K562 (cell line): Measurements from ENCODE around the gene ZKSCAN7. TPM values are rescaled to one million over a fixed set of nuclear protein-coding genes. Genes with fewer than 3 reads are reported as not detected.

Experiments
- ATAC-seq: fragments of 200-7000 bp; cut with Tn5 transposase; 3 replicates; pipeline ENCODE4 v1.9.1; 2020; ENCODE audit warnings: moderate library complexity
- BruUV-seq: library from RNA; stranded (reverse); fragments of 400-500 nt; replicated peaks from 2 replicates; lab custom pipeline; 2021; lab: Mats Ljungman, UMichigan
- CTCF ChIA-PET: fragments of 300-600 bp; formaldehyde crosslinking; extraction: SDS; loops from one replicate; lab custom pipeline; 2021; ENCODE audit warnings: low intra/inter-chr PET ratio; lab: Yijun Ruan, JAX
- POLR2A ChIA-PET: fragments of 300-600, 350-650 bp; sonication (Branson Sonifier 250); formaldehyde crosslinking; extraction: SDS; loops from one replicate; lab custom pipeline; 2021; ENCODE audit warnings: antibody characterized with exemption, inconsistent platforms; lab: Yijun Ruan, JAX
- DNase-seq, 4 experiments: peaks; one replicate each; pipeline versions ENCODE4 v3.0.0 to v3.0.0-alpha.2; 2011 to 2018; ENCODE audit warnings: low spot score in 3 of 4, mixed read lengths in 3 of 4; ENCODE audit errors: extremely low read depth in 1 of 4
- FAIRE-seq: peaks from 2 replicates; lab custom pipeline; 2011; peaks lifted over from hg19 to GRCh38; lab: Jason Lieb, UNC
- H2AFZ ChIP-seq: 2 replicates; pipeline ENCODE4 v1.6.0; 2011; ENCODE audit warnings: low read depth, low read length, control low read depth, inconsistent platforms
- H3K27ac ChIP-seq: fragments of 200-600 bp; 3 replicates; pipeline ENCODE4 v1.8.0; 2011; ENCODE audit warnings: low read depth, mild to moderate bottlenecking, control low read depth, inconsistent platforms, low read length, moderate library complexity, mixed read lengths; ENCODE audit errors: extremely low read depth
- H3K27me3 ChIP-seq, 2 experiments: fragments of 300-600 bp in 1 of 2; 2 replicates in 1 of 2; 3 replicates in 1 of 2; pipeline versions ENCODE4 v1.6.0 to v1.8.0; 2011; ENCODE audit warnings: inconsistent platforms in 2 of 2, low read length in 2 of 2, mild to moderate bottlenecking in 1 of 2, mixed read lengths in 1 of 2, moderate library complexity in 1 of 2; ENCODE audit not compliant: control insufficient read depth in 2 of 2, insufficient read depth in 2 of 2
- H3K36me3 ChIP-seq: fragments of 300-600 bp; 3 replicates; pipeline ENCODE4 v1.8.0; 2011; ENCODE audit warnings: mild to moderate bottlenecking, low read length, inconsistent platforms; ENCODE audit not compliant: control insufficient read depth, insufficient read depth
- H3K4me1 ChIP-seq, 2 experiments: fragments of 200-600 bp in 1 of 2; replicated peaks in 1 of 2; 2 replicates in 1 of 2; 3 replicates in 1 of 2; pipeline versions ENCODE4 v1.5.1 to v1.8.0; 2011; ENCODE audit warnings: inconsistent platforms in 2 of 2, low read length in 2 of 2, mild to moderate bottlenecking in 1 of 2, mixed read lengths in 1 of 2, moderate library complexity in 1 of 2; ENCODE audit not compliant: control insufficient read depth in 2 of 2, insufficient read depth in 2 of 2
- H3K4me2 ChIP-seq: 2 replicates; pipeline ENCODE4 v1.6.1; 2011; ENCODE audit warnings: low read length, control low read depth, inconsistent platforms, mixed read lengths; ENCODE audit not compliant: insufficient read depth
- H3K4me3 ChIP-seq: fragments of 200-600 bp; sonication (generic), shearing (Covaris generic); 2 replicates; pipeline ENCODE4 v1.5.1; 2016; ENCODE audit warnings: control low read depth, inconsistent platforms
- H3K79me2 ChIP-seq: fragments of 200-600 bp; 3 replicates; pipeline ENCODE4 v1.8.0; 2011; ENCODE audit warnings: low read length, inconsistent platforms; ENCODE audit not compliant: control insufficient read depth, insufficient read depth
- H3K9ac ChIP-seq, 2 experiments: 2 replicates each; pipeline versions ENCODE4 v1.6.0 to v1.6.1; 2011; ENCODE audit warnings: low read depth in 2 of 2, low read length in 2 of 2, control low read depth in 1 of 2, inconsistent platforms in 1 of 2, mild to moderate bottlenecking in 1 of 2, mixed read lengths in 1 of 2; ENCODE audit not compliant: insufficient read depth in 1 of 2
- H3K9me1 ChIP-seq: one replicate; pipeline ENCODE4 v1.6.0; 2011; ENCODE audit warnings: inconsistent platforms, mild to moderate bottlenecking, low read length, moderate library complexity; ENCODE audit not compliant: control insufficient read depth, insufficient read depth
- H3K9me3 ChIP-seq: replicated peaks from 2 replicates; pipeline ENCODE4 v1.5.1; 2011; ENCODE audit warnings: low read depth, low read length, inconsistent platforms; ENCODE audit not compliant: control insufficient read depth, insufficient read depth
- H4K20me1 ChIP-seq: replicated peaks from 2 replicates; pipeline ENCODE4 v1.6.1; 2011; ENCODE audit warnings: low read length, inconsistent platforms, mixed read lengths; ENCODE audit not compliant: control insufficient read depth, insufficient read depth
- ARID2 ChIP-seq: fragments of 450-650 bp; IDR thresholded peaks from 2 replicates; pipeline ENCODE4 v1.6.1; 2017; ENCODE audit warnings: antibody characterized with exemption, mild to moderate bottlenecking
- CBX1 ChIP-seq: sonication (generic); IDR thresholded peaks from 2 replicates; pipeline ENCODE4 v1.6.1; 2016; ENCODE audit warnings: antibody characterized with exemption, low read depth, mild to moderate bottlenecking
- CBX8 ChIP-seq: fragments of 200-600 bp; sonication (generic); IDR thresholded peaks from 2 replicates; pipeline ENCODE4 v1.6.1; 2012; ENCODE audit warnings: borderline replicate concordance, mixed run types, low read depth, mild to moderate bottlenecking, moderate library complexity, mixed read lengths, low read length, control low read depth, inconsistent platforms; ENCODE audit not compliant: poor library complexity, severe bottlenecking; ENCODE audit errors: extremely low read depth
- CHD4 ChIP-seq: fragments of 200-600 bp; sonication (generic); IDR thresholded peaks from 3 replicates; pipeline ENCODE4 v1.6.1; 2012; ENCODE audit warnings: low read depth, mild to moderate bottlenecking, mixed read lengths, low read length, inconsistent platforms; ENCODE audit not compliant: insufficient read depth, insufficient replicate concordance, poor library complexity, severe bottlenecking
- CTCFL ChIP-seq: IDR thresholded peaks from 2 replicates; pipeline ENCODE4 v1.6.1; 2011; ENCODE audit warnings: borderline replicate concordance, low read depth, mild to moderate bottlenecking, moderate library complexity, low read length; ENCODE audit not compliant: insufficient read depth, poor library complexity, severe bottlenecking
- FOXA3 ChIP-seq, 2 experiments: fragments of 450-650 bp in 1 of 2; sonication (generic) in 1 of 2; formaldehyde crosslinking; IDR thresholded peaks in 1 of 2; conservative IDR thresholded peaks in 1 of 2; 2 replicates each; pipeline versions ENCODE4 v1.4.0 to v1.8.0; 2020 to 2022; ENCODE audit warnings: mild to moderate bottlenecking in 2 of 2, missing genetic modification reagents in 1 of 2
- GTF2E2 ChIP-seq: fragments of 200-800 bp; sonication (Bioruptor generic); IDR thresholded peaks from 2 replicates; pipeline ENCODE4 v1.6.1; 2016; ENCODE audit warnings: missing genetic modification characterization, missing compliant biosample characterization
- KAT8 ChIP-seq: fragments of 450-650 bp; IDR thresholded peaks from 2 replicates; pipeline ENCODE4 v1.6.1; 2016; ENCODE audit warnings: low read depth, mild to moderate bottlenecking
- MBD1 ChIP-seq: fragments of 250-450 bp; sonication (Bioruptor Pico); IDR thresholded peaks from 2 replicates; pipeline ENCODE4 v1.8.0; 2022; ENCODE audit warnings: inconsistent platforms
- RBM39 ChIP-seq: fragments of 200-400 bp; formaldehyde crosslinking; optimal IDR thresholded peaks from 2 replicates; pipeline ENCODE3; 2018; ENCODE audit warnings: low read depth, low read length
- SMARCC2 ChIP-seq: fragments of 450-650 bp; IDR thresholded peaks from 2 replicates; pipeline ENCODE4 v1.6.1; 2017; ENCODE audit warnings: antibody characterized with exemption, moderate library complexity, mild to moderate bottlenecking, low read depth
- SUPT5H ChIP-seq: fragments of 450-650 bp; IDR thresholded peaks from 2 replicates; pipeline ENCODE4 v1.6.1; 2016
- TBP ChIP-seq: optimal IDR thresholded peaks from 2 replicates; pipeline ENCODE3; 2011; ENCODE audit warnings: low read depth, low read length, improper control_type of control experiment
- ZKSCAN1 ChIP-seq: fragments of 150-350 bp; IDR thresholded peaks from 2 replicates; pipeline ENCODE4 v1.6.1; 2016; ENCODE audit warnings: low read depth, low read length
- ZNF408 ChIP-seq: fragments of 250-450 bp; sonication (Bioruptor Pico); IDR thresholded peaks from 2 replicates; pipeline ENCODE4 v1.4.0; 2020; ENCODE audit warnings: low read depth, mild to moderate bottlenecking, moderate library complexity
- ZNF695 ChIP-seq: fragments of 450-650 bp; formaldehyde crosslinking; IDR thresholded peaks from 2 replicates; pipeline ENCODE4 v1.4.0; 2020; ENCODE audit warnings: mild to moderate bottlenecking, moderate library complexity
- WGBS: fragments of 100-300 bp; shearing (Covaris generic); methylation state at CpG from one replicate; pipeline ENCODE4 v1.1.6; 2016; ENCODE audit warnings: low coverage, mixed read lengths; ENCODE audit not compliant: insufficient coverage; ENCODE audit errors: missing lambda C conversion rate; 5-methylcytosine and 5-hydroxymethylcytosine counted together
- in situ Hi-C: fragments of 300-500 bp; cut with MboI; formaldehyde crosslinking; loops from 4 replicates; pipeline ENCODE4 v1.15.0; 2018; ENCODE audit warnings: inconsistent platforms, mixed read lengths
- intact Hi-C: fragments of 100-400 bp; cut with micrococcal nuclease; formaldehyde crosslinking; loops from 2 replicates; pipeline ENCODE4 v1.14.2; 2022
- polyA plus RNA-seq, 8 experiments: library from polyadenylated mRNA; depleted of rRNA in 4 of 8; stranded (reverse) in 5 of 8; unstranded in 3 of 8; fragments of >200 nt; fragmentation: Nextera tagmentation in 2 of 8; fragmentation: Illumina TruSeq in 1 of 8; extraction: Ambion mirVana in 2 of 8; extraction: Trizol in 1 of 8; gene quantifications; 2 replicates each; pipeline versions ENCODE4 v1.2.1 to v1.2.3, GENCODE V29; 2011 to 2014; ENCODE audit warnings: inconsistent platforms in 1 of 8, missing spikeins in 1 of 8
- total RNA-seq, 7 experiments: library from RNA; depleted of rRNA in 6 of 7; stranded (reverse); fragments of >200 nt in 6 of 7; fragmentation: Illumina TruSeq in 2 of 7; extraction: Trizol in 2 of 7; gene quantifications; 2 replicates each; pipeline versions ENCODE4 v1.2.1 to v1.2.3, GENCODE V29; 2011 to 2021; ENCODE audit warnings: low replicate concordance in 1 of 7

Gene ZKSCAN7
- total and polyA plus RNA-seq, 9 of the 15 experiments (the other 6 are each of a cell fraction or from before 2014, with no cell fraction given), result not detected

- WGBS, result 46% methylated on average over 3 of the region's 3 CpGs
- ATAC-seq (no peak), DNase-seq (no peak), FAIRE-seq (no peak)
- no TSS peak for BruUV-seq
- Histone ChIP-seq H3K9me1 (peaks cover 4% of the 10 kb centered on the region), H4K20me1 (peaks cover 5% of the 10 kb centered on the region; the same call in 1 of the 2 replicates), H3K4me2 (no peak overlapping the region), H3K27me3 (no peaks in the 10 kb centered on the region), H3K36me3 (no peaks in the 10 kb centered on the region), H2AFZ (no peak overlapping the region), H3K4me3 (no peak overlapping the region), H3K9me3 (no peaks in the 10 kb centered on the region), H3K79me2 (peaks cover 25% of the 10 kb centered on the region), H3K27ac (no peak overlapping the region), H3K4me1 (peaks cover 12 to 24% of the 10 kb centered on the region in 2 experiments), H3K9ac (no peak overlapping the region)
- TF ChIP-seq TBP, result no peak
- no peak for TF ChIP-seq GTF2E2
- no peak for TF ChIP-seq SUPT5H
- TF ChIP-seq CTCFL, result no peak
- TF ChIP-seq ARID2, result no peak
- TF ChIP-seq ZNF408 (CRISPR knock-in tag), result no peak
- TF ChIP-seq ZNF695 (CRISPR knock-in tag), result no peak
- no peak for TF ChIP-seq CBX1
- no peak for TF ChIP-seq MBD1
- no peak for TF ChIP-seq FOXA3 (CRISPR knock-in tag; conservative IDR thresholded peaks at IDR 0.05 in 1 of 2, IDR thresholded peaks at IDR 0.05 in 1 of 2)
- TF ChIP-seq KAT8, result no peak
- TF ChIP-seq ZKSCAN1, result no peak
- no peak for TF ChIP-seq CBX8
- TF ChIP-seq RBM39, result no peak
- no peak for TF ChIP-seq SMARCC2
- no peak for TF ChIP-seq CHD4
- ChIA-PET POLR2A (interaction anchor here (0.6 kb wide), 1 partner anchor 841 kb away, joined by 3 read pairs; no protein-coding TSS in a partner anchor), CTCF (no interaction called here)
- intact Hi-C loops (no loop called here), in situ Hi-C loops (loop anchor here (10.0 kb wide), 1 partner anchor 189 kb away; no protein-coding TSS in a partner anchor)
Observed at GRCh38 chr3:44513513-44513912, 41.5 kb upstream of the ZKSCAN7 start.
